Stimulated activated CD4-positive, alpha-beta T cell treated with anti-CD3 and anti-CD28 coated beads, TNF-alpha, amount 100 ng/mL, for 48 hours (primary cell): ENCODE data around the gene WRAP73.
"Not testable (repeated sequence)": the region's sequence is repeated elsewhere in the genome, so short reads cannot be mapped to it uniquely, and the experiment has no call there.

Experiments
- DNase-seq, 3 donors: peaks; one replicate each; pipeline ENCODE4 v3.0.0-alpha.2; 2020; ENCODE audit warnings: low read depth in 3 of 3

The WRAP73 gene

DNA sequence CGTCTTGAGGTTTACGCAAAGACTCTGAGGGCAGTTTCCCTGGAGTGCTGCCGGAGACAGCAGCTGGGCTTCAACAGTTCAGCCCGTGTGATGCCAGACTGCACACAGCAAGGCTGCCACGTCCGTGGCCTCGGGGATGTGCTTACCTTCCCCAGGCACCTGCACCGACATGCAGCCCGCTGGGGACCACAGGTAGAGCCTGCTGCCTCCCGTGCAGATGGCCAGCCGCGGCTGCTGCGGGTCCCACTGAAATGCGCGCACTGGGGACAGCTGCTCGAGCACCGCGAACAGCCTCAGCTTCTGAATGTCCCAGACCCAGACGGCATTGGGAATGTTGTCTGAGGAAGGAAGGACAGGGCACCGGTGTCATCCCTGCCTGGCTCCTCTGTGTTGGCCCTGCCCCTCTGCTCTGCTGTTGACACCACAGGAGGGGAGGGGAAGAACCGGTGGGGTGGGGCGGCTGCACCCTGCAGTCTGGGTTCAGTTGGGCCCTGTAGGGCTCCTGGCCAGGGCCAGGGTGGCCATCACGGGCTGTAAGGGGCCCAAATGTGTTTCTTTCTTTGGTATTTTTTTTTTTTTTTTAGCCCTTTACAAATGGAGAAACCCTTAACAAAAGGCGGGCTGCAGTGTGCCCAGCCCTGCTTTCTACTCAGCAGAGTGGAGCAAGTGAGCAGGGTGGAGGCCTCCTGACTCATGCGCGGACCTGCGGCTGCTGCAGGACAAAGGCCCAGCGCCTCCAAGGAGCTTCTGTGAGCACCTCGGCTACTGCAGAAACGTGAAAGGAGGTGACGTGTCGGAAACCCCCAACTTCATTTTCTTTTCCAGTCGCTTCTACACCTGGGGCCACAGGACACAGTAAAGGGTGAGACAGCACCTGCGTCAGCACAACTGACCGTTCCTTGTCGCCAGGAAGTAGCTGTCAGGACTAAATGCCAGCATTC is 18.3 kb downstream of the WRAP73 start:
- no peak for DNase-seq

DNA sequence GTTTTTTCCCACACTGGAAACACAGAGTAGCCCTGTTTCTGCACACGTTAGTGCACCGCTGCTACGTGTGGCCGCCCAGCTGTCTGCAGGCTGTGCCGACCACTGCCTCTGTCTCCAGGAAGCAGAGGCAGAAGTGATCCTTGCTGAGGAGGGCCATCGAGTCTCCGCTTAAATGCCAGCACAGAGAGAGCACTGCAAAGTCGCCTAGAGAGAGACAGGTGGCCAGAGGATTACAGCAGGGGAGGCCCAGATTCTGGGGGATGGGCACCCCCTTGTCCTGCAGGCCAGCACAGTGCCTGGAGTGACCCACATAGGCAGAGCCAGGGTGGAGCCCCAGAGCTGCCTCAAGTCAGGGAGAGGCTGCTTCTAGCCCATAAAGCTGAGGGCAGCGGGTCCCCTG is 19.0 kb downstream of the WRAP73 start:
- DNase-seq = no peak

DNA sequence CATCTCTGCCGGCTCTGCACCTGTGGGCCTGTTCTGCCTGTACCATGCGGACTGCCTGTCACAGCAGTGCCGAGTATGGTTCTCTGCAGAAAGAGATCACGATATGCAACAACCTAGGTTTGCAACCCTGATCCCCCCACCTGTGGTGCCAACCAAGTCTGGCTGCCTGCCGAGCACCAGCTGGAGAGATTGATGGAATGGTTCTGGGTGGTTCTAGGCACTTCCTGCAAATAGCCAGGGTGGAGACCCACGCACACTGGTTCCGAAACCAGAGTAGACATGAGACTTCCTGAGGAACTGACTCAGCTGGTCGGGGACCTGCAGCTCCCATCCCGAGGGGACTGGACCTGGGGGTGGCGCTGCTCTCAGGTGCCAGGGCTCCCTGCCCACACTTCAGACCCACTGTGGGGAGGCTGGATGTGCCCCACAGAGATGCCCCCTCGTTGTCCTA is 19.7 kb downstream of the WRAP73 start:
- DNase-seq = no peak

DNA sequence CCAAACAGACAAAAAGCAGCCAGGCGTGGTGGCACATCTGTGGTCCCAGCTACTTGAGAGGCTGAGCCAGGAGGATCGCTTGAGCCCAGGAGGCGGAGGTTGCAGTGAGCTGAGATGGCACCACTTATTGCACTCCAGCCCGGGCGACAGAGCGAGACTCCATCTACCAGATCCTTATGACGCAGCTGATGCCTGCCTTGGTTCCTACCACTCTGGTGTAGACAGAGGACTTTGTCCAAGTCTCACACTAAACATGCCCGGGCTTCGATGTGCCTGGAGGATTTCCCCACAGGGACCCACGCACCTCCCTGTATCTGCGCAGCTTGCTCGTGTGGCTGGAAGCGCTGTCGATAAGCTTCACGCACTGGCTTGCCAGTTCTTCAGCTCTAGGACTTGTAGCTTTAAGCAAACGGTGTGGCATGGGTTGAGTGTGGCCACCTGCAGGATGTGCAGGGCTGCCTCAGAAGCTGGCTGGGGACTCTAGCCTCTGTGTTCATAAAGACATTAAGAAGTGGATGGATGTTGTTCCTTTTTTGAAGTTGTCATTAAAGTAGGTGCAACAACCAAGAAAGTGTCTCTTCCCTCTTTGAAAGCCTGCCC is 20.2 kb downstream of the WRAP73 start:
- no peak for DNase-seq

DNA sequence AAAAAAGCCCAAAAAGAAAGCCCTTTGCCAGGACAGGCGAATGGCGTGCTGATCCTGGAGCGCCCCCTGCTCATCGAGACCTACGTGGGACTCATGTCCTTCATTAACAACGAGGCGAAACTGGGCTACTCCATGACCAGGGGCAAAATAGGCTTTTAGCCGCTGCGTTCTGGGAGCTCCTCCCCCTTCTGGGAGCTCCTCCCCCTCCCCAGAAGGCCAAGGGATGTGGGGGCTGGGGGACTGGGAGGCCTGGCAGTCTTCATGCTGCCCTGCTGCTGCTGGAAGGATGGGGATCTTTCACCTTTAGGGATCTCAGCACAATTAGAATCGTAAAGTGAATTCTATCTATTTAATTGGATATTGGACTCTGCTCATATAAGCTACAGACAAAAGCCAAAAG is 21.5 kb downstream of the WRAP73 start:
- no peak for DNase-seq

DNA sequence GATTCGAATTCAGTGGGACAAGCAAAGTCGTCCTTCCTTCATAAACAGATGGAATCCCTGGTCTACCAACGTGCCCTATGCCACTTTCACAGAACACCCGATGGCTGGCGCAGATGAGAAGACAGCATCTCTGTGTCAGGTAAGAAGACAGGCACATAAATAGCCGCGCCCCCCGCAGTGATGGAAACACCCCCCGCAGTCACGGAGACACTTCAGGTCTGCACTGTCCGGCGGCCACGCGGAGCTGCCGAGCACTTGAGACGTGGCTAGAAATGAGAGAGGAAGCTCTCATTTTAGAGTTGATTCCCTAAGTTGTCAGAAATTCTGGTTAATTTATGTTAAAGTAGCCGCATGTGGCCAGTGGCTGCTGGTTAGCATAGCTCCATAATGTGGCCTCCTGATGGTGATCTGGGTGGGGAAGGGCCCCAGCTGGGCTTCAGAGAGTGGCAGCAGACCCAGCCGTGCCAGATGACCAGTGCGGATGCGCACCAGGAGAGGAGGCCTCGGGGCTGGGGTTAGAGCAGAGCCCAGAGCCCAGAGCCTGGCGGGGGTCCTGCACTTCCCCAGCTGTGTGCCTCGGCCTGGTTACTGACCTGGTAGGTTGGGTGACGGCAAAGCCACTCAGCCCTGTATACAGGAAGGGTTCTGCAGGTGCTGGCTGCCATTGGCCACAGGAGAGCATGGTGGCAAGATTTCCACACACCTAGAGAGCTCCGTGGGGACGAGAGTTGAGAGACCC is 22.2 kb downstream of the WRAP73 start:
- DNase-seq = no peak

DNA sequence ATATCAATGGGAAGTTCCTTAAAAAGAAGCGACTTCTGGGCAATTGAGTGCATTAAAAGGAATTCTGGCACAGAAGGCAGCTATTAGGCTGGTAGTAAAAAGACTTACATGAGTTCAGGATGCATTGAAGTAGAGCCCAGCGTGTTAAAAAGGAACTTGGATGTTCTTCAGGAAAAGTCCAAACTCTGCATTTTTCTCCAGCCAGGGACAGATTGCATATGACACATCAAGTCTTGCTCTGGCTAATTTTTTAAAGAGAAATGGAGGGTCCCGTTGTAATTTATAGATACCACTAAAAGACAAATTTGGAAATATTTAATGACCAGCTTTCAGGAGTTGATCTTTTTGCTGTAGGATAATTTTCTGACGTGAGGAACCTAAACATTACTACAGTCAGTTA is 23.9 kb downstream of the WRAP73 start:
- no peak for DNase-seq

DNA sequence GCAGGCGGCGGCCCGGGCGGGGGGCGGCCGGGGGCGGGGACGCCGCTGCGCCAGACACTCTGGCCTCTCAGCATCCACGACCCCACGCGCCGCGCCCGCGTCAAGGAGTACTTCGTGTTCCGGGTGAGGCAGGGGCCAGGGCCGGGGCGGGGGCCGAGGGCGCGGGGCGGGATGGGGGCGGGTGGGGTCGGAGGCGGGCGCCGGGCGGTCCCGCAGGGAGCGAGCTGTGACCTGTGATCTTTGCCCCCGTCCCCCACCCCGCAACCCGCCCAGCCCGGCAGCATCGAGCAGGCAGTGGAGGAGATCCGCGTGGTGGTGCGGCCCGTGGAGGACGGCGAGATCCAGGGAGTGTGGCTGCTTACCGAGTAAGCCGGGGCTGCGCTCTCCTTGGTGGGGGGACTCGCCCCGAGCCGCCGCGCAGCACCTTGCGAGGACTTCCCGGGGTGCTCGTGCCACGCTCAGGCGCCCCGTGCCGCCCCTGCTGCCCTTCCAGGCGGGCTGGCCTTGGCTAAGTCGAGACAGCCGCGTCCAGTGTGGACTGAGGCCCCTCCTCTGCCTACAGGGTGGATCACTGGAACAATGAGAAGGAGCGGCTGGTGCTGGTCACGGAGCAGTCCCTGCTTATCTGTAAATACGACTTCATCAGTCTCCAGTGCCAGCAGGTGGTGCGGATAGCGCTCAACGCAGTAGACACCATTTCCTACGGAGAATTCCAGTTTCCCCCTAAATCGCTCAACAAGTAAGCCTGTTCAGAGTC is 24.6 kb downstream of the WRAP73 start:
- peak in 1 of 3 donors; percentile 11 for DNase-seq

DNA sequence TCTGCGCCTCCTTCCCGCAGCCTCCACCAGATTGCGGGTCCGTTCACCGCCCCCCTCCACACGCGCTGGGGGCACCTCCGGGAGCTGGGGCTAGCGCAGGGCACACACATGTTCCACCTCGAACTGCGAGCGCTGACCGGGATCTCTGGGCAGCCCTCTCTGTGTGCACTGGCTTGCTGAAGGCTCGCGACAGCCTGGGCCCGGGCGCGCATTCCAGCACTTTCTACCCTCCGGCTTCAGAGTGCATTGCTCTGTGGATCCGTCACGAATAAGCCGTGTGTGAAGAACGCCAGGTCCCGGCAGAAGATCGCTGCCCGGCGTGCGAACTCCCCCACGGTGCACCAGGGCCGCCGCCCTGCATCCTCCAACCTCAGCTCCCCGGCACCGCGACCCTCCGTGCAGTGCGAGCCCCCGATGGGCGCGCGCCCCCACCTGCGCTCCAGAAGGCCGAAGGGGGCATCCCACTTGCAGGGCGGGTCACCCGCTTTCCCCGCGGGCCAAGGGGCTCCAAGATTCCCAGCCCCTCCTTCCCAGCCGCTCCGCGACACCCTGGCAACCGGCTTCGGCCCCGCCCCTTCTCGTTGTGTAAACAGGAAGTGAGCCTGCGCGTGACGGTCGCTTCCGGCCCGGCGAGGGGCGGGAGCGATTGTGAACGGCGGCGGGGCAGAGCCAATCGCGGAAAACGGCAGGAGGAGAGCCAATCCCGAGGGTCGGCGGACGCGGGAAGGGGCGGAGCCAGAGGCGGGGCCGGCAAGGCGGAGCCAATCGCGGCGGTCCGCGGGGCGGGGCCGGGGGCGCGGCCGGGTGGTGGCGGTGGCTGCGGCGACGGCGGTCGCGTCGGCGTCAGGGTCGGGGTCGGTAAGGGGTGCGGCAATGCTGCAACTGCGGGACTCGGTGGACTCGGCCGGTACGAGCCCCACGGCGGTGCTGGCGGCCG is 25.4 kb downstream of the WRAP73 start, which contains the start of gene TPRG1L:
TSS of gene TPRG1L (plus strand) at position 816 of the 937 bp plus-strand sequence. CDS start at position 874, 58 bp downstream.
- DNase-seq = peak; percentile 95 to 97 (median 96)

DNA sequence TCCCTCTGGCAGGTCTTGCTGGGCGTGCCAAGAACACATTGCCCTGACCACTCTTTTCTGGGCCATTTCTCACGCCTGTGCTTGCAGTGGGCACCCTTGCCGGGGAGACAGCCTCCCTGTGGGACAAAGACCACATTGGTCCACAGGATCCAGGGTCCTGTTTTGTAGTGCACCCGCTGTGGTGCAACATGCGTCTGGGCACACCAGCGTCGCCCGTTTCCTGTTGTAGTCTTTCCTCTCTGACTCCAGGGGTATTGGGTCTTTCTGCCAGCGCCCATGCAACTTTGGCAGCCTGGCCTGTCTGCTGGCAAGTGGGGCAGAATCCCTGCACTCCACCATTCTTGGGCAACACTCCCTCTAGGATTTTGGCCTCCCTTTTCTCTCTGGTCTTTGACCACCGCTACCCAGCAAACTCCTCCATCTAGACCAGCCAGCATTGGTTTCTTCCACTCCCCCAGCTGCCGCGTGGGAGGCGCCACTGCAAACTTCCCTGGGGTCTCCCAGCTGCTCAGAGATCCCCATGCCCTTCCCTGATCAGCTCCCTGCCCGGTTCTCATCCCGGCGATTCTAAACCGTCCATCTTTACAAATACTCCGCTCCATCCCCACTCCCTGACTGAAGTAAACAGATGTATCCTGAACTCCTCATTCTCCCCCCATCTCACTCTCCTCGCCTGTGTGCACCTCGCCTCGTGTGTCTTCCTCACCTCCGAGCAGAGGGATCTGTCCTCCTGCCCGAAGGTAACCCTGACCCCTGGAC is 26.3 kb downstream of the WRAP73 start:
- no peak for DNase-seq

DNA sequence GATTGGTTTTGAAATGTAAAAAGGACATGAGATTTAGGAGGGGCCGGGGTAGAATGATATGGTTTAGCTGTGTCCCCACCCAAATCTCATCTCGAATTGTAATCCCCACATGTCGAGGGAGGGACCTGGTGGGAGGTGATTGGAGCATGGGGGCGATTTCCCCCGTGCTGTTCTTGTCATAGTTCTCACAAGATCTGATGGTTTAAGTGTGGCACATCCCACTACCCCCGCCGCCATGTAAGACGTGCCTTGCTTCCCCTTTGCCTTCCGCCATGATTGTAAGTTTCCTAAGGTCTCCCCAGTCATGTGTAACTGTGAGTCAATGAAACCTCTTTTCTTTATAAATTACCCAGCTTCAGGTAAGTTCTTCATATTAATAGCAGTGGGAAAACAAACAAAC is 27.8 kb downstream of the WRAP73 start:
- DNase-seq = not testable (repeated sequence)

DNA sequence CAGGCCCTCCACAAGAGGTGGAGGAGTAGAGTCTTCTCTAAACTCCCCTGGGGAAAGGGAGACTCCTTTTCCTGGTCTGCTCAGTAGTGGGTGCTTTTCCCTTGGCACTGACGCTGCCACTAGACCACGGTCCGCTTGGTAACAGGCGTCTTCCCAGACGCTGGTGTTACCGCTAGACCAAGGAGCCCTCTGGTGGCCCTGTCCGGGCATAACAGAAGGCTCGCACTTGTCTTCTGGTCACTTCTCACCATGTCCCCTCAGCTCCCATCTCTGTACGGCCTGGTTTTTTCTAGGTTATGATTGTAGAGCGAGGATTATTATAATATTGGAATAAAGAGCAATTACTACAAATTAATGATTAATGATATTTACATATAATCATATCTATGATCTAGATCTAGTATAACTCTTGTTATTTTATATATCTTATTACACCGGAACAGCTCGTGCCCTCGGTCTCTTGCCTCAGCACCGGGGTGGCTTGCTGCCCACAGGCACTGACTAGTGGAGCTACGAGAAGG is 28.7 kb downstream of the WRAP73 start:
- not testable (repeated sequence) for DNase-seq

DNA sequence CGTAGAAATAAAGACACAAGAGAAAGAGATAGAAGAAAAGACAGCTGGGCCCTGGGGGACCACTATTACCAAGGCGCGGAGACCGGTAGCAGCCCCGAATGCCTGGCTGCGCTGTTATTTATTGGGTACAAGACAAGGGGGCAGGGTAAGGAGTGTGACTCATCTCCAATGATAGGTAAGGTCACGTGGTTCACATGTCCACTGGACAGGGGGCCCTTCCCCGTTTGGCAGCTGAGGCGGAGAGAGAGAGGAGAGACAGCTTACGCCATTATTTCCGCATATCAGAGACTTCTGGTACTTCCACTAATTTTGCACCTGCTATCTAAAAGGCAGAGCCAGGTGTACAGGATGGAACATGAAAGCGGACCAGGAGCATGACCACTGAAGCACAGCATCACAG is 29.2 kb downstream of the WRAP73 start:
- DNase-seq = no peak

DNA sequence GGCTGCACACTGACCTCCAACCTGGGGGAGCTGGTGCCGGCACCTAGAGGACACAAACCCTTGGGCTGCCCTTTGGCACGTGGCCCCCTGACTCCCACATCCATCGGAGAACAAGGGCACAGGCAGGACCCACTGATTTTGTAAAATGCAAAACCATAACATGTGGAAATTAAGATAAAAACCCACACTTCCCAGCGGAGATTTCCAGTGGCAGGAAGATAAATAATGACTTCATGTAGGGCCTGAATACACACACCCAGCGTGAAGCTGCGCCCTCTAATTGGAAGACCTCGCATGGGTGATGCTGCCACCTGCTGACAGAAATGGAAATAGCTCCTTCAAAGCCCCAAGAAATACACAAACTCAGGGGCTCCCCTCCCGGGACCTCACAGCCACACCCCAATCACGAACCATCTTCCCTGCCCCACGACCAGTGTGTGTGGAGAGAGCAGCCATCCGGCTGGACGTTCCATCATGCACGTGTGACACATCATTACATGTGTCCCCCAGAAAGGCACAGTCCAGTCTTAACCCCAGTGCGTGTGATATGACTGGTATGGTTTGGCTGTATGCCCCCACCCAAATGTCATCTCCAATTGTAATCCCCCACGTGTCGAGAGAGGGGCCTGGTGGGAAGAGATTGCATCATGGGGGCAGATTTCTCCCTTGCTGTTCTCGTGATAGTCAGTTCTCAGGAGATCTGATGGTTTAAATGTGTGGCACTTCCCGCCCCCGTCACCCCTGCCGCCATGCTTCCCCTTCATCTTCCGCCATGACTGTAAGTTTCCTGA is 30.8 kb downstream of the WRAP73 start:
- peak; percentile 40 to 71 (median 59) for DNase-seq

DNA sequence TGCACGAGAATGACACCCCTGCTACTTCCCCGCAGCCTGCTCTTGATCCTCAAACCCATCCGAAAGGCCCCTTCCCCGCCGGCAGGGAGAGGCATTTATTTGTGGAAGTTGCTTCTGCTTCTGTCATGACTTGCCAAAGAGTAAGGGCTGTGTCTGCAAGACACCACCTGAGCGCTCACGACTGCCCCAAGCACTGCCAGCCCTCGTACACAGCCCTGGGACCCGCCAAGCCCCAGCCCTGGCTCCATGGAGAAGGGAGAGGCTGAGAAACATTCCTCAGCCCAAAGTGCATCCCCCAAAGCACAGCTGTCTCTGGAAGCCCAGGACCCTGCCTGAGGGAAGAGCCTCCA is 31.4 kb downstream of the WRAP73 start:
- no peak for DNase-seq

DNA sequence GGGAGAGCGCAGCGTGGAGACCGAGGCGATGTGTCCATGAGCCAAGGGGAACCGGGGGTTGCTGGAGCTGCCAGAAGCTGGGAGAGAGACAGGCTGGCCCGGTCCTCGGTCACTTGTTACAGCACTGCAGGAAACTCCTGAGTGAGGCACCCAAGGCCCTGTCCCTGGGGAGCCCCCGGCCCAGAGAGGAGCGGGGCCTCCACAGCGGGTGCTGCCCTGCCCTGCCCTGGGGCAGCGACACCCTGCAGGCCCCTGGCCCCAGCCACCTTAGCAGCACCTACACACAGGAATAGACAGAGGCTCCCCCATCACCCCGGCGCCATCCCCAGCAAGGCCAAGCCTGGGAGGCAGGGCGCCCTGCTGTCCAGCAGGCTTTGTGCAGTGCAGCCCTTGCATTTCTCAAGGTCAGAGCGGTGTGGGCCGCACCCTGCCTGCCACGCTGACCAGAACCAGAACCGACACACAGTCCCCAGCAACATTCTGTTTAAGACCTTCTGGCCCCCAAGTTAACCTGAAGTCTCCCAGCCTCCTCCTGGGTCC is 32.0 kb downstream of the WRAP73 start:
- DNase-seq = no peak

DNA sequence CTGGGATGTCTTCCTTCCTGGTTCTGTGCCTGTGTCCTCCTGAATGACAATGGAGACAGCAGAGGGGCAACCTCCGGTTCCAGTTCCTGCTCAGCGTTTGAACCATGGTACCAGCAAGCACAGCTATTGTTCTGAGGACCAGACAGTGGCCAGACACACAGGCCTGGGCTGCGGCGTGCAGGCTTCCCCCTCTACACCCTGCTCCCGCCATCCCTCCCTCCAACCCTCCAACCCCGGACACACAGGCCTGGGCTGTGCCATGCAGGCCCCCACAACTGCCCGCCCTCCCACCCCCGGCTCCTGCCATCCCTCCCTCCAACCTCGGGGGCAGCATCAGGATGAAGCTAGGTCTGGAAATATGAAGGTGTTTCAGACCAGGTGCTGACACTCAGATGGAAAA is 33.0 kb downstream of the WRAP73 start:
- DNase-seq = no peak
